H4 (cell line): ENCODE results near the gene LCA5L. TPM values are rescaled to one million over a fixed set of nuclear protein-coding genes. Genes with fewer than 3 reads are reported as not detected.
A peak's percentile ranks its signal among the peaks of the same experiment; 100 is the strongest.
"Not testable (repeated sequence)": the region's sequence is repeated elsewhere in the genome, so short reads cannot be mapped to it uniquely, and the experiment has no call there.

ENCODE experiments used
- DNase-seq: peaks from one replicate; pipeline ENCODE4 v3.0.0-alpha.2; 2015; ENCODE audit warnings: low spot score
- total RNA-seq: library from RNA; depleted of rRNA; stranded (reverse); fragments of >200 nt; shearing (Covaris generic); gene quantifications from 2 replicates; pipeline ENCODE4 v1.2.3, GENCODE V29; 2014

Gene LCA5L
- total RNA-seq, 1 experiment from 2014 or later = 1.4 TPM

DNA sequence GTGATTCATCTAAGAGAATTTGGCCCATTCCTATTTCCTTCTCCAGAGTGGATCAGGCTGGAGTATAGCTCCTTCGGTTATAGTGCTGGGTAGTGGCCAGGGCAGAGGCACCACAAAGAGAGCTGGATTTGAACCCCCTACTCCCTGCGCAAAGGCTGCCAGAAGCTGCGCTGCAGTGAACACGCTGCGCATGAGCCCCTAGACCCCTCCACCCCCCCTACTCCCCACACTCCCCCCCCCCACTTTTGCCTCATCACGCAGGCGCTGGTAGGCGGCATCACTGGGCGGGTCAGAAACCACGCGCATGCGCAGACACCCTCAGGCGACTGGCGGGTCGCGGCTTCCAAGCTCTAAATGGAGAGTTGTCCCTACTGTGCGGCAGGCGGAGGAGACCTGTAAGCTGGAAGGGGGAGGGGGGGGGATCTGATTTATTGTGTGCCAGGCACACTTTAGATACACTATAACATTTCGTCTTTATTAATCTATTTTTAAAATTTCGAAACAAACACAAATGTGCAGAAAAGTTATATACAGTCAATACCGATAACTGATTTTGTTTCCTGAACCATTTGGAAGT is 58.0 kb downstream of the LCA5L start:
- peak; percentile 84 for DNase-seq

DNA sequence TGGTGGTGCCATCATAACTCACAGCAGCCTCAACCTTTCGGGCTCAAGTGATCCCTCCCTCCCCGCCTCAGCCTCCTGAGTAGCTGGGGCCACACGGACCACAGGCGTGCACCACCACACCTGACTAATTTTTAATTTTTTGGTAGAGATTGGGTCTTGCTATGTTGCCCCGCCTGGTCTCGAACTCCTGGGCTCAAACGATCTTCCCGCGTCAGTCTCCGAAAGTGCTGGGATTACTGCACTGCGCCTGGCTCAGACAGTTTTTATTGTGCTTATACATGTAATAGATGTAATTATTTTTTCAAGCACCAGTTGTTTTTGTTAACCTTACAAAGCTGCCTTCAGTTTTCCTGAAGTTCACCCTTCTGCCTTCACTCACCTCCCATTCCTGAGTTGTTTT is 58.7 kb downstream of the LCA5L start:
- DNase-seq = no peak

- no peak for DNase-seq
These were observed 59.4 kb downstream of the LCA5L start for GRCh38 chr21:39386194-39386593.

DNA sequence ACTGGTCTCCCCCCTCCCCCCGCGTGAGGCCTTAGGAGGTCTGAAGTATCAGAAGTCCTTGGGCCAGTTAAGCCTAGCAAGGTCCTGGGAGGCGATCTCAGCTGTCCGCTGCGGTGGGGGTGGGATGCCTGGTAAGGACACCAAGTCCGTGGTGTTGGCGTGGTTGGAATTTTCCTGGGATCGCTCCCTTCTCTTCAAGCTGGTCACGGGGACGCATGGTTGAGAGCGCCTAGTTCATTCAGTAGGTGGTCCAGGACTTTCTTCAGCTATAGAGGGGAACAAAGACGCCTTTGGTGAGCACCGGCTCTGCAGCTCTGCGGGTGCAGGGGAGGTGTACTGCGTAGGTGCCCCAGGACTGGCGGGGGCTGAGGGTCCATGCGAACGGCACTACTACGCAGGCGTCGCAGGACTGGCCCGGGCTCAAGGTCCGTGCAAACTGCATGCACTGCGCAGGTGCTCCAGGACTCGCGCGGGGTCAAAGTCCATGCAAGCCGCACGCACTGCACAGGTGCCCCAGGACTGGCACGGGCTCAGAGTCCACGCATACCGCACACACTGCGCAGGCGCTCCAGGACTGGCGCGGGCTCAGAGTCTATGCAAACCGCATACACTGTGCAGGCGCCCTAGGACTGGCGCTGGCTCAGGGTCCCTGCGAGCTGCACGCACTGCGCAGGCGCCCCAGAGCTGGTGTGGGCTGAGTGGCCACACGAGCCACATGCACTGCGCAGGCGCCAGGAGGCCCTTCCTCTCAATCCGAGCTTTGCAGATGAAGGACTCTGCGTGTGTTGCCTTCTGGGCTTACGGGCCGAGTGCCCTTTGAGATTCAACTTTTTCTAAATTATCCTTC is 60.1 kb downstream of the LCA5L start:
- no peak for DNase-seq

GRCh38 chr21:39384674-39385298 is 60.8 kb downstream of the LCA5L start:
- no peak for DNase-seq

GRCh38 chr21:39382096-39382495 is 63.5 kb downstream of the LCA5L start:
- DNase-seq = not testable (repeated sequence)

- no peak for DNase-seq
These were observed 64.6 kb downstream of the LCA5L start for GRCh38 chr21:39381009-39381408.

DNA sequence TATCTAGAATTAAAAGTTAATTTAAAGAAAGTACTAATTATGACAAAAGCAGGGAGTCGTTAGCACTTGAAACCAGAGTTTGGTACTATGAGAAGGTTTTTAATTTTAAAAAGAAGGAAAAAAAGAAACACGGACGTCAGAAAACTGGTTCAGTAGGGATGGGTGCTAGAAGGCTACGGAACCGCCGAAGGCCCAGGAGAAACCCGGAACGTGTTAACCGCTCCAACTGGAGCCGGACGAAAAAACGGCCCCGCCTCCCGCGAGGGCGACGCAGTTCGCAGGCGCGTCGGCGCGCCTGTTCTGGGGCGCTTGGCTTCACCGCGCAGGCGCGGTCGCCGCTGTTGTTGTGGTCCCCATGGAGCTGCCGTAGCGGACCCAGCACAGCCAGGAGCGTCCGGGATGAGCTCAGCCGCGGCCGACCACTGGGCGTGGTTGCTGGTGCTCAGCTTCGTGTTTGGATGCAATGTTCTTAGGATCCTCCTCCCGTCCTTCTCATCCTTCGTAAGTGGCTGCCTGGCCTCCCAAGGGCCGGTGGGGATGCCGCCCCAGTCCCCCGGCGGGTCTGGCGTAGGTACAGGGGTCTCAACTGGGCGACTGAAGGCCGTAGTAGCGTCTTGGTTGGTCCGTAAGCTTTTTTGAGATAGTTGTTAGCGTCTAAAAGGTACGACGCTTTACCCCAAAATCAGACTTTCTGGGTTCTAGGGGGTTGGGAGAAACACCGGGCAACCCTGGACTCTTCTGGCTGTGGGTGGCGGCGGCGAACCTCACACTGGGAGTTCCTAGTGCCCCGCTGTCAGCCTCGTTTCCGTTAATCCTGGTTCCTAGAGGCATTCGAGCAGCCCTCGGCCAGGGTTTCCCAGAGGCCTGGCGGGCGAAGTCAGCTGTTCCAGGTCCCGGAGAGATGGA is 65.3 kb downstream of the LCA5L start:
- peak; percentile 95 for DNase-seq

DNA sequence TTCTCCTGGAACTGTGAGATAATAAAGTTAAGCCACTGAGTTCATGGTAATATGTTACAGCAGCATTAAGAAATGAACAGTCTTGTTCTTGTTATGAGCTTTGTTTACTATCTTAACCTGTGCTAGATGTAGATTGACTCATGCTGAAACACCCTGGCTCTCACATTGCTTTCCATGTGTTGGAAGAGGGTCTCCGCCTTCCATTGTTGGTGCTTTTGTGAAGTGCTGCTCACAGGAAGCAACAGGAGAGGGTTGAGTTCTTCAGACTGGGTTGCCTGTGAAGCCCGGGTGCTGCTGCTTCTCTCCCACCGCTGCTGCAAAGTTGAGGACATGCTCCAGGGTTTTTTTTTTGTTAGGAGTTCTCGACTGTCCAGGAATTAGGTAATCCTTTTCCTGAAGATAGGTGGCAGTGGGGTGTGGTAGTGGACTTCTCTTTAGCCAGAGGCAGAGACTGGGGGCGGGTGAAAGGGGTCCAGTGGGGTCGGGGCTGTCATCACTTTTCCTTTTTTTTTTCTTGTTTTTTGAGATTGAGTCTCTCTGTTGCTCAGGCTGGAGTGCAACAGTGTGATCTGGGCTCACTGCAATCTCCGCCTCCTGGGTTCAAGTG is 68.0 kb downstream of the LCA5L start:
- DNase-seq = no peak

GRCh38 chr21:39375446-39375845 is 70.1 kb downstream of the LCA5L start:
- no peak for DNase-seq

DNA sequence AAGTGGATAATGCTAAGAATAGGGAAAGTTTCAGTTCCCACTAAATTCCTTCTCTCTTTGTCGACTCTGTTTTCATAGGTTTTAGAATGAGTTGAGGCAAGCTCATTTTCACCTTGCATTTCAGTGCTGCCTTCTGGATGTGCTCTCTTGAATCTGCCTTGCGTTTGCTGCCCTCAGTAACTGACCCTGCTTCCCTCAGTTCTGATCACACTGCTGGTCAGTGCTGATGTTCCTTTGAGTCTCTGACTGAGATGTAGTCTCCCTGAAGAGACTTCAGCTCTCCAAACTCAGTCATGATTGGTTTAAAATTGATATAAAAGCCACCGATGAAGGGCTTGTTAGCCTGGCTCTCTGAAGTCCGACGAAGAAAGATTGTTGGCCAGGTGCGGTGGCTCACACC is 71.5 kb downstream of the LCA5L start:
- no peak for DNase-seq

GRCh38 chr21:39373634-39374033 is 71.9 kb downstream of the LCA5L start:
- no peak for DNase-seq

DNA sequence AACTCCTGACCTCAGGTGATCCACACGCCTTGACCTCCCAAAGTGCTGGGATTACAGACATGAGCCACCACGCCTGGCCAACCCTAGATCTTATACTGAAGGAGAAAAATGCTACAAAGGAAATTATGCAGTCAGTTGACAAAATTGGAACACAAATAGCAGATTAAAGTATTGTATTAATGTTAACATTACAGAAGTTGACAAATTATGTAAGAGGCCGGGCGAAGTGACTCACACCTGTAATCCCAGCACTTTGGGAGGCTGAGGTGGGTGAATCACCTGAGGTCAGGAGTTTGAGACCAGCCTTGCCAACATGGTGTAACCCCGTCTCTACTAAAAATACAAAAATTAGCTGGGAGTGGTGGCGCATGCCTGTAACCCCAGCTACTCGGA is 75.7 kb downstream of the LCA5L start:
- not testable (repeated sequence) for DNase-seq

DNA sequence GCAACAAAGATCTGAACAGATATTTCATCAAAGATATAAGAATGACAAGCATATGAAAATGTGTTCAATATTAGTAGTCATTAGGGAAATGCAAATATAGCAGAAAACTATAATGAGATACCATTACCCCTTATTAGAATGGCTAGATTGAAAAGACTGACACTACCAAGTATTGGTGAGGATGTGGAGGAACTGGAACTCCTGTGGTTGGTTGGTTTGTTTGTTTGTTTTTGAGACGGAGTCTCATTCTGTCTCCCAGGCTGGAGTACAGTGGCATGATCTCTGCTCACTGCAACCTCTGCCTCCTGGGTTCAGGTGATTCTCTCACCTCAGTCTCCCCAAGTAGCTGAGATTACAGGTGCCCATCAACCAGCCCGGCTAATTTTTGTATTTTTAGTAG is 77.8 kb downstream of the LCA5L start:
- no peak for DNase-seq

GRCh38 chr21:39366563-39366962 is 79.0 kb downstream of the LCA5L start:
- DNase-seq = no peak

- no peak for DNase-seq
These were observed 80.6 kb downstream of the LCA5L start for GRCh38 chr21:39364949-39365348.

DNA sequence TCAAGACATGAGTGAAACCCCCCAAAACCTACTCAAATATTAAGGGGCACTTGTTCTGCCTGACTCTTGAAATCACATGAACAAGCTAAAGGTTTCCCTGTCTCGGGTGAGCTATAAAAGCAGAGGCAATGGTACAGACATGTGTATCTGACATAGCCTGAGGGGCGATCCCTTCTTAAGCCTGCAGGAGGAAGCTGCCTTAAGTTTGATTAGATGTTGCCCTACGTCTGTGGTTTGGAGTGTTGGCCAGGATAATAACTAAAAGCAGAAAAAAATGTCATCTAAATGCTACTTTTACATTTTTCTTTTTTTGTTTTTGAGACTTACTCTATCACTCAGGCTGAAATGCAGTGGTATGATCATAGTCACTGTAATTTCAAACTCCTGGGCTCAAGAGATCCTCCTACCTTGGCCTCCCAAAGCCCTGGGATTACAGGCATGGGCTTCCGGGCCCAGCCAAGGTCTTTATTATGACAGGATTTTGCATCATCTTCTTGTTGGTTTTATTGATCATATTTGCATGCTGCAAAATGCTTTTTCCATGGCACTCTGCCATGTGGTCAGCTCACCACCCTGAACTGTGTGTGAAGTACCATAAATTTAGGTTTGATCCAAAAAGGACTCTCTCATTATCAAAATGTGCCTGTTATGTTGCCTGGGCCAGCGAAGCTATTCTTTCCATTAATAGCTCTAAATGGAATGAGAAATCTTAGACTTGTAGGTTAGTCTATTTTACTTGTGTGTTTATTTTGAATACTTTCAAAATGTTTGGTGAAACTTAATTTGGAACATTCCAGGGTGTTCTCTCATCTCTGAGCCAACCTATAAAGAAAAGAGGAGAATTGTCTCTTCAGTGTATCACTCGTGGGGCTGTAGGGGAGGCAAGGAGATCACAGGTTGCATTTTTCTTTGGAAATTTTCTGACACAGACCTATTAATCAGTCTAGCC is 81.7 kb downstream of the LCA5L start:
- DNase-seq = no peak

DNA sequence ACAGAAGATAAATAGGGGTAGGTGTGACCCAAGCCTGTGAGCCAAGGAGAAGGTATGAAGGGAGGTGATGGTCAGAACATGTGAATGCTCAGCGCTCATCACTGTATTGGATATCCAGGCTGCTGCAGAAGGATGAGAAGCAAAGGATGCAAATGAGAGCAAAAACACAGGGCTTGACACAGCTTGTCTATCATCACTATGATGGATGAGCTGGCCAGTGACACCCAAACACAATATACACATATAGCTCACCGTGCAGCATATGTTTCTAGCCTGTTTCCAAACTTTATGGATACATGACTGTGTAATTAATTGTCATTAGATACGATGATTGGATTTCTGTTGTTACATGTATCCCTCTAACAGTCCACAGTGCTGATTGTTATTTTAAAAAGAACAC is 82.8 kb downstream of the LCA5L start:
- DNase-seq = no peak

DNA sequence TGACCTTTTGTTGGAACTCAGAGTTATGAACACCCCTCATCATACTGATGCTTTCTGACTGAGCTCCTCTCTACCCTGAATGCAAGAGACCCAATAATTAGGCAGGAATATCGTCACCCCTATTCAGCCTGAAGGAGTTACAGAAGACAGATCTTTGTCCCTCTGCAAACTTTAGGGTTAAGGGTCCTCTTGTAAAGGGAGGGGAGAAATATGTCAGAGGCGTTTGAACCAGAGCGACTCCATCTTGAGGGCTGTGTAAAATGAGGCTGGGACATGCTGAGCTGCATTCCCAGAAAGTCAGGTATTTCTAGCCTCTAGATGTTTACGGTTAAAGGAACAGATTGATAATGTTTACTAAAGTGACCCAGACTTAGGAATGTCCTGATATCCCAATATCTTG is 86.2 kb downstream of the LCA5L start:
- DNase-seq = no peak
